Measurements from ENCODE around the gene ACO2.

ACO2 gene

DNA sequence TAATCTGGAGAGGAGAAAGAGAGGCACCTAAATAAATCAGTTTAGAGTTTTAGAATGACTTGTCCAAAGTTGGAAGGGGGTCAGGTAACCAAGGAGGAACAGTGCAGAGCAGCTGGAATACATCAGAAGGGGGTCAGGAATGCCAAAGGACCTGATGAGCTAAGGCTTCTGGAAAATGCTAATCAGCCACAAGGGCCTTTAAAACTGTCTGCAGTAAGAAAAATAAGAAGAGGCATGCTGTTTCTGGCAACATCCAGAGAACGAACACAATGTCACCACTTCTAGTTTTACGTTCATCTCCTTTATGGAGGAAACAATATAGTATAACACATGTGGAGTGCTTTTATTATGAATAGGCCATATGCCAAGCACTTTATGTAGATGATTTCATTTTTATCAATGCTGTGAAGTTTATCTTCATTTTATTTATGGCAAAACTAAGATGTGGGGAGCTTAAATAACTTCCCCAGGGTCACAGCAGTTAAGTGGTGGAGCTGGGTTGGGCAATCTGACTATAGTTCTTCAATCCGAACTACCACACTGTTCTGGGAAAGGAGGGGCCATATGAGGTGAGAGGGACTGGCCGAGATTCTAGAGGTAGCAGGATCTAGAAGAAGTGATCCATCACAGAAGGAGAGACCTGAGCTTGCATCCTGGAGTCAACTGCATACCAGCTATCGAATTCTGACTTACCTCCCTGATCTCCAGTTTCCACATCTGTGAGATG is 22.6 kb downstream of the ACO2 start:
- no peak for DNase-seq

DNA sequence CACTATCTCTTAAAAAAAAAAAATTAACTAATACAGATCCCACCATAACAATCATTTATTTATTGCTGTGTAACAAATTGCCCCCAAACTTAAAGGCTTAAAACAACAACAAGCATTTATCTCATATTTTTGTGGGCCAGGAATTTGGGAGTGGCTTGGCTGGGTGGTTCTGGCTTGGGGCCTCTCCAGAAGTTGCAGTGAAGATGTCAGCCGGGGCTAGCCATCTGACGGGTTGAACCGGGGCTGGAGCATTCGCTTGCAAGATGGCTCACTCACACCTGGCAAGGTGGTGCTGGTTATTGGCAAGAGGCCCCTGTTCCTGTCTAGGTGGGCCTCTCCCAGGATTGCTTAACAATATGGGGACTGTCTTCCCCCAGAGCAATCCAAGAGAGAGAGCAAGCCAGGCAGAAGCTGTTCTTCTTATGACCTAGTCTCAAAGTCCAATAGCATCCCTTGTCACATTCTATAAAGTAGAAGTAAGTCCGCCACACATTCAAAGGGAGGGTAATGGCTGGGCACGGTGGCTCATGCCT is 29.5 kb downstream of the ACO2 start:
- no peak for DNase-seq

DNA sequence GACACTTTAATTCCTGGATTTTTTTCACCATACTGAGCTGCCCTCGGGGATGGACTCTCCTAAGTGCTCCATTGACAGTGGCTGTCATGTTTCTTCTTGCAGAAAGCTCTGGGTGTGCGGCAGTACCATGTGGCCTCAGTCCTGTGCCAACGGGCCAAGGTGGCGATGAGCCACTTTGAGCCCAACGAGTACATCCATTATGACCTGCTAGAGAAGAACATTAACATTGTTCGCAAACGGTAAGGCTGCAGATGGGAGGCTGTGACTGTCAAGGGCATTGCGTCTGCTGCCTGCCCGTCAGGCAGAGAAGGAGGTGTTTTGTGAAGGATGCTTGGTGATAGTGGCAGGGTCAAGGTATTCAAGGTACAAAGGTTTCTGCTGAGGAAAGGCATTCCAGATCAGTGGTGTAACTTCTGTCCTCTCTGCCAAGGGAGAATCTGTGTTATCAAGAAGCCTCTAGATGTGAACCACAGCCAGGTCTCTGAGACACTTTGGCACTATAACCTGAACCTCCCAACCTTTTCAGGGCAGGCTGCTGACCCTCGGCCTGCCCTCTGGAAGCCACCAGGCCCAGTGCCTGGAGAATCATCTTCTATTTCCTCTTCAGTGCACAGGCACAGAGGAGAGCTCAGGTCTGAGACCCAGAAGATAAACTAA is 30.8 kb downstream of the ACO2 start:
- DNase-seq, result no peak

DNA sequence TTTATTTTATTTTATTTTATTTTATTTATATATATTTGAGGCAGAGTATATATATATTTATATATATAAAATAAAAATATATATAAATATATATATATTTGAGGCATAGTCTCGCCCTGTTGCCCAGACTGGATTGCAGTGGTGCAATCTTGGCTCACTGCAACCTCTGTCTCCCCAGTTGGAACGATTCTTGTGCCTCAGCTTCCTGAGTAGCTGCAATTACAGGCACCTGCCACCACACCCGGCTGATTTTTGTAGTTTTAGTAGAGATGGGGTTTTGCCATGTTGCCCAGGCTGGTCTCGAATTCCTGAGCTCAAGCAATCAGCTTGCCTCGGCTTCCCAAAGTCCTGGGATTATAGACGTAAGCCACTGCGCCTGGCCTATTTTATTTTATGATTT is 31.4 kb downstream of the ACO2 start:
- no peak for DNase-seq

DNA sequence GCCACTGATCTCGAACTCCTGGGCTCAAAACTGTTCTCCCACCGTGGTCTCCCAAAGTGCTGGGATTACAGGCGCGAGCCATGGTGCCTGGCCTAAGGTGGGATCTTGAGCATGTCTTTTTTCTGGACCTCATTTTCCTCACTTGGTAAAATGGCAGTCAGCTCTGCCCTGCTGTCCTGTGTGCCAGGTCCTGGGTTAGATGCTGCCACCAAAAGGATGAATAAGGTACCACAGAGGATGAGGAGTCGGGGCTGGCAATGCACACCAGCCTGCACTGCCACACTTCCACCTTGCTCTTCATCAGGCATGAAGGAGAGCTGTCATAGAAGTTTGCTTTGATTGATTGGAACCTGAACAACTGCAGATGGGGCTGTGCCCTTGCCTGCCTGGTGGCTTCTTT is 32.3 kb downstream of the ACO2 start:
- DNase-seq, result no peak

DNA sequence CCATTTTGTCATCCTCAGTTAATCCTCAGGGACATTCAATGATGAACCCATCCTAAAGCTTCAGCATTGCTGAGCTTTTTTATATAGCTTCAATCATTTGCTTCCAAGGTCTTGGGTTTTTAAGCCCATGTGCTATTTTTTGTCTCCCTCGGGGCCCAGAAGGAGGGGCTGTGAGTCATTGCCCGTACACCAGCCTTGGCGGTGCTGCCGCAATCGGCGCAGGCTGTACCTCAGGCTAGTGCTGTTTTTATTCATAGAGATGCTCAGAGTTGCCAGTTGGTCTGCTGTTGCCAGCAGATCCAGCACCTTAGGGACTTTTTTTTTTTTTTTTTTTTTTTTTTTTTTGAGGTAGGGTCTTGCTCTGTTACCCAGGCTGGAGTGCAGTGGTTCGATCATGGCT is 35.5 kb downstream of the ACO2 start:
- no peak for DNase-seq

DNA sequence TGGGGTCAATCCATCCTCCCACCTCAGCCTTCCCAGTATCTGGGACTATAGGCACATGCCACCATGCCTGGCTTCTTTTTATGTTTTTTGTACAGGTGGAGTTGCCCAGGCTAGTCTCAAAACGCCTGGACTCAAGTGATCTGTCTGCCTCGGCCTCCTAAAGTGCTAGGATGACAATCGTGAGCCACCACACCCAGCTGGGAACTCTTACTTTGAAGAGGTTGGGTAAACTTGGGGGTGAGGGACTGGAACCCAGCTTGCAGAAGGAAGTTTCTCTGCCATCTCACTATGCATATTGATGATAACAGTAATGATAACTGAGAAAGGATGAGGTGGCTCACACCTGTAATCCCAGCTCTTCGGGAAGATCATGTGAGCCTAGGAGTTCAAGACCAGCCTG is 35.9 kb downstream of the ACO2 start:
- no peak for DNase-seq

DNA sequence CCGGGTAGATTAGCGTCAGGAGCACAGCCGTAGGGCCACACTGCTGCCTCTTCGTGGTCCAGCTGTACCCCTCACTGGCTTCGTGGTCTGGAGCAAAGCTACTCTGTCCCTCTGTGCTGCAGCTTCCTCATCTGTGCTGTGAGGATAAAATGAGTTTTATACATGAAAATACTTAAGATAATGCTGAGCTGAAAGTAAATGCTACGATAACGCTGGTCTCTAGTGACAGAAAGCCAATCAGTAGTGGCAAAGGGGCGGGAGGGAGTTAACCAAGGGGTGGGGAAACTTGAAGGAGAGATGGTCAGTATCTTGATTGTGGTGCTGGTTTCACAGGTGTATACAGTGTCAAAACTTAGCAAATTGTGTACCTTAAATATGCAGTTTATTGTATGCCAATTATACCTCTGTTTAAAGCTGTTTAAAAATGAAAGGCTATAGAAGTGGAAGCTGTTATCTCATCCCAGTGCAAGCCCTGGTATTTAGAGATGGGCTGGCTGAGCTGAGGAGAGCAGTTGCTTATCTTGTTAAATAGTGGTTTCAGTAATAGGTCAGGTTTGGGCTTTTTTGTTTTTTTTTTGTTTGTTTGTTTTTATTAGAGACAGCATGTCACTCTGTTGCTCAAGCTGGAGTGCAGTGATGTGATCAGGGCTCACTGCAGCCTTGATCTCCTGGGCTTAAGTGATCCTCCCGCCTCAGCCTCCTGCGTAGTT is 36.7 kb downstream of the ACO2 start:
- no peak for DNase-seq

DNA sequence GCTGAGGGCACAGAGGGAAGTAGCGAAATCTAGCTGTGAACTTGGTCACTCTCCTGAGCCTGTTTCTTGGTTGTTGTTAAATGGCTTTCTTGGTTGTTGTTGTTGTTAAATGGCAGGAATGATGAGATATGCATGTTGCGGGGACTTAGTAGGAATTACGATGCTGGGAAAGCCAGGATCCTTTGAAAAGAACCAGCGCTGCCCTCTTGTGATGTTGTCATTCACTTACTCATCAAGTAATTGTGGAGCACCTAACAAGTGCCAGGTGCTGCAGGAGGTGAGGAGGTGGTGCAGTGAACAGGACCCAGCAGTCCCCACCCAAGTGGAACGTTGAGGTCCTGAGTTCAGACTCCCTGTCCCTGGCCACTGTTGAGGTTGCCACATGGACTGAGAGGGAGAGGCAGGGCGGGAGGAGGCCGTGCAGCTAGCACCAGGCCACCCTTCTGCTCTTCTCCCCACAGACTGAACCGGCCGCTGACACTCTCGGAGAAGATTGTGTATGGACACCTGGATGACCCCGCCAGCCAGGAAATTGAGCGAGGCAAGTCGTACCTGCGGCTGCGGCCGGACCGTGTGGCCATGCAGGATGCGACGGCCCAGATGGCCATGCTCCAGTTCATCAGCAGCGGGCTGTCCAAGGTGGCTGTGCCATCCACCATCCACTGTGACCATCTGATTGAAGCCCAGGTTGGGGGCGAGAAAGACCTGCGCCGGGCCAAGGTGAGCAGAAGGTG is 38.6 kb downstream of the ACO2 start:
- no peak for DNase-seq

DNA sequence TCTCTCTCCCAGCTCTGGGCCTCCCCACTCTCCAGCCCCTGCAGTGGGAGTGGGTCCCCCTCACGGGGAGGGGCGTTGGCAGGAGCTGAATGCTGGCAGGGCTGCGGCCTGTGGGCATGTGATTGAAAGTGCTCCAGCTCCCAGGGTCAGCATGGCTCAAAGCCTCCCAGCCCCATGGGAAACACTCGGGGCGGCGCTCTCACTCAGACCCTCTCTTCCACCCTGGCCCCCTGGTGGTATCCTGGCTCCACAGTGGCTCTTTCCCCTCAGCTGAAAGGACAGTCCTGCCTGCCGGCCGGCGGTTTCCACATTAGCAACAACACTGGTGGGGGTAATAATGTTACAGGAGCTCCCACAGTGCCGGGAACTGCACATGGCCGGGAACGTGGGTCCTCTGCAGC is 39.9 kb downstream of the ACO2 start:
- no peak for DNase-seq

DNA sequence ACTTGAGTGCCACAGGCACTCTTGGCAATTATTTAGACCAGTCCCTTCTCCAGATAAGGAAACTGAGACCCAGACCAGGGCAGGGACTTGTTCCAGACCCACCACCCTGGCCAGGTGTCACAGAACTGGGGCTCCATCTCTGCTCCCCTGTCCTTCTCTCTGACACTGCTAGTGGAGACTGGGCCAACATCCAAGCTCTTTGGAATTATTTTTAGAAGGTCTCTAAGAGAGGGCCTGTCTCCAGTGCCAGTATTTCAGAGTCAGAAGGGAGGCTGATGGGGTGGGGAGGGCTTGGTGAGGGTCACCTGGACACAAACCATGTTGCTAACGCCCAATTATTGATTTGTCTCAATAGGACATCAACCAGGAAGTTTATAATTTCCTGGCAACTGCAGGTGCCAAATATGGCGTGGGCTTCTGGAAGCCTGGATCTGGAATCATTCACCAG is 42.6 kb downstream of the ACO2 start:
- no peak for DNase-seq

DNA sequence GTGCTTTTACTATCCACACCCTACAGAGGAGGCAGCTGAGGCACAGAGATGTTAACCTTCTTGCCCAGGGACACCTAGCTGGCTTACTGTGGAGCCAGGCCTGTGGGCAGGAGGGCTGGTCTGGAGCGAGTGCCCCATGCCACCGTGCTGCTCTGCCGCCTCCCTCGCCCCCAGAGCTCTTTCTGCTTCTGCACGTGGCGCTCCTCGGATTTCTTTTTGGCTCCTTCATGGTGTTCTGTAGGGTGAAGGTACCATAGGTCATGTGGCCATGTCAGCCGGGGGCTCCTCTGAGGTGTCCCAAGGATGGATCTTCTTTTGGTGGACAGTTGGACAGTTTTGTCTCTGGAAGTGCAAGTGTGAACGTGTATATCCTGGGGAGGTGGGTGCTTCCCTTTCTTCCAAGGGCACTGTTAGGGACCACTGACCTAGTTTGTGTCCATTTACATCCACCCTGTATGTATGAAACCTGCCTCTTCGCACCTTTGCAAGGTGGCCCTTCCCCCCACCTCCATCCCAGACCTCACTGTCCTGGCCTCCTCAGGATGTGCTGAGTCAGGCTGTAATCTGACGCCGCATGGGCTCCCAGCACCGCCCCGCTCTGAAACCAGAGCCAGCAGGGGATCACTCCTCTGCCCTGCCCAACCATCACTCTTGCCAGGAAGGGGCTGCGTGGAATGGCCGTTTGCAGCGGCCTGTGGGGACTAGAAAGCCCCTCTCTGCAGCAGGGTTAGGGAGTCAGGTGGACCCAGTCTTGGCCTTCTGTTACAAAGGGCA is 43.7 kb downstream of the ACO2 start:
- DNase-seq, result no peak

DNA sequence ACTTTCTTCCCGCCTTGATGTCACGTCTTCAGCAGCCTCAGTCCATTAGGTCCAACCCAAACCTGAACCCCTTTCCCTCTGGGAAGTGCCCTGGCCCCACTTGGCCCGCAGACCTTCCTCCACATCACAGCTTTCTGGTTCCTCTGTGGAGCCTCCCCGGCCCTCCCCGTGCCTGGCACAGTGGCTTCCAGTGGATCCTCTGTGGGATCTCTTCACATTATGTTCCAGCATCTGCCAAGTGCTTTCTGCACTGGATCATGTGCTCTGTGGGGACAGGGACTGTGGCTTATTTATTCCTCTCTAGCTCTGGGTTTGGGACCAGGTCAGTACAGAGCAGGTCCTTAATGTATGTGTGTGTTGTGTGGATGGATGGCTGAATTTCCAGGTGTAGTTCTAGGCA is 44.5 kb downstream of the ACO2 start:
- DNase-seq, result no peak

DNA sequence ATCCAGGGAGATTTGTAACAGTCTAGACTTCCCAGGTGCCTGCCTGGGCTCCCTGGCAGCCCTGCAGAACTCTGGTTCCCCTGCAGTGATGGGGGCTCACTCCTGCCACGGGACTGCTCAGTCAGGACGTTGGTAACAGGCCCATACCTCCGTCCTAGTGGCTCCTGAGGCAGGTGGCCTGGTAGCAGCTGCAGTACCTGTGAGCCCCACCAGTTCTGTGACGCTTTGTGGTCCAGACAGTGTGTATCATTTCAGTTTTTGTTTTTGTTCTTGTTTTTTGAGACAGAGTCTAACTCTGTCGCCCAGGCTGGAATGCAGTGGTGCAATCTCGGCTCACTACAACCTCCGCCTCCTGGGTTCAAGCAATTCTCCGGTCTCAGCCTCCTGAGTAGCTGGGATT is 47.5 kb downstream of the ACO2 start:
- no peak for DNase-seq

DNA sequence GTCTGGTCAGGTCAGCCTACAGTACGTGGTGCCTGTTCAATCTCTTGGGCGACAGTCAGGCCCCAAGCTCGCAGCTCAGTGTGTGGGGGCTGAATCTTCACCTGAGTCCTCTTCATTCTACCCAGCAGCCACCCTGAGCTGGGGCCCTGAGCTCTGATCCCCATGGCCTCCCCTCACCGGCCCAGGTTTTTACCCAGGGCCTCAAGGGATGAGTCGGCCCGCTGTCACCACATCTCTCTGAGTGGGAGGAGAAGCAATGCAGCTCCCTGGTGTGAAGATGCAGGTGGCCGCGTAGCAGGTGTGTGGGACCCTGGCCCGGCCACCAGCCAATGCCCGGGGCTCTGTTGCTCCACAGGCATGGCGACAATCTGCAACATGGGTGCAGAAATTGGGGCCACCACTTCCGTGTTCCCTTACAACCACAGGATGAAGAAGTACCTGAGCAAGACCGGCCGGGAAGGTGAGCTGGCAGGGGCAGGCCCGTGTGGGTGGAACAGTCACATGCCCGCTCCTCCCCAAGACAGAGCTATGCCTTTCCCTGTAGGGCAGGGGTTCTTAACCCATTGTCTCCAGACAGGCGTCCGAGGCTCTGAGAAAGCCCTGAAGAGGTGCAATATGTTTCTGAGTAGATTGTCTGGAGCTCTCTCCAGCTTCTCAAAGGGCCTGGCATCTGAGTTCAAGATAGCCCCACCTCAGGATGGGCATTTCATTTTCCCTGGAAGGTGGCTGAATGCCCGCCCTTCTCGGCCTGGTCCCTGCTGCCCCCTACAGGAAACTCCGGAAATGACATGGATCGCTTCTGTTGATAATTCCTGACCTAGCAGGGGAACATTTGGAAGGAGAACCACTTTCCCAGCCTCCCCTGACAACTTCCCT is 48.5 kb downstream of the ACO2 start:
- DNase-seq, result no peak

DNA sequence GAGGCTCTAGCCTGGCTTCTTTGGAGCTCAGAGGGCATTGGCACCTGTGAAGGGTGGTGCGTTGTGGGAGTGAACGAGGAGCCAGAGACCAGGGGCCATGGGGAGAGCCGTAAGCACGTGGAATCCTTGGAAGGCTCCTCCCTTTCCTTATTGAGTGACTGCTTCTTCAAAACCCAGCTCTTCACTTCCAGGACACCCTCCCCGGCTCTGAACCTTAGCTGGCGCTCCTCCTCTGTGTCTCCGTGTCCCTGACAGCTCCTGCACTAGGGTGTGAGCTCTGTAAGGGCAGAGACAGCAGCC is 49.1 kb downstream of the ACO2 start:
- DNase-seq, result no peak

DNA sequence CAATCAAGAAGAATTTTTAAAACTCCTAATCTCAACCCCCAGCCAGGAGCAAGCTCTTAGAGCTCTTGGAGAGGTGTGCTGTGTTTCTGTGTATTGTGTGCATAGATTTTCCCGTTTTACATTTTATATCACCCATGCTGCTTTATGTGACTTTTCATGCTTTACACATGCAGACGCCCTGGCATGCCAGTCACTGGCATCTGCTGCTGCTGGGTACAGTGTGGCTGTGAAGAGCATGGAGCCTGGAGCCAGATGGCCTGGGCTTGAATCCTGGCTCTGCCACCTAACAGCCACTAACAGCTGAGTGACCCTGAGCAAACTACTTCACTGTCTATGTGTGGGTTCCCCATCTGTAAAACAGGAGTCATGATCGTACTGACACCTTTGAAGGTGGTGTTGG is 52.2 kb downstream of the ACO2 start:
- no peak for DNase-seq

DNA sequence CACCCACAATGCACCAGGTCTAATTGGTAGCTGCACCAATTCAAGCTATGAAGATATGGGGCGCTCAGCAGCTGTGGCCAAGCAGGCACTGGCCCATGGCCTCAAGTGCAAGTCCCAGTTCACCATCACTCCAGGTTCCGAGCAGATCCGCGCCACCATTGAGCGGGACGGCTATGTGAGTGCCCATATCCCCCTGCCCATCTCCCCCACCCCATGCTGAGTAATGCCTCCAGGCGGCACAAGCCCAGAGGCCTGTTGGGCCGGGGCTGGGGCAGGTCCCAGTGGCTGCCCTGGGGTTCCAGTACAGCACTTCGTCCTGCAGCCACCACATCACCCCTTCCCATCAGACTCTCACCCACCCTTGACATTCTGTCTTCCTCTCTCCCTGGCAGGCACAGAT is 53.9 kb downstream of the ACO2 start:
- DNase-seq, result no peak

DNA sequence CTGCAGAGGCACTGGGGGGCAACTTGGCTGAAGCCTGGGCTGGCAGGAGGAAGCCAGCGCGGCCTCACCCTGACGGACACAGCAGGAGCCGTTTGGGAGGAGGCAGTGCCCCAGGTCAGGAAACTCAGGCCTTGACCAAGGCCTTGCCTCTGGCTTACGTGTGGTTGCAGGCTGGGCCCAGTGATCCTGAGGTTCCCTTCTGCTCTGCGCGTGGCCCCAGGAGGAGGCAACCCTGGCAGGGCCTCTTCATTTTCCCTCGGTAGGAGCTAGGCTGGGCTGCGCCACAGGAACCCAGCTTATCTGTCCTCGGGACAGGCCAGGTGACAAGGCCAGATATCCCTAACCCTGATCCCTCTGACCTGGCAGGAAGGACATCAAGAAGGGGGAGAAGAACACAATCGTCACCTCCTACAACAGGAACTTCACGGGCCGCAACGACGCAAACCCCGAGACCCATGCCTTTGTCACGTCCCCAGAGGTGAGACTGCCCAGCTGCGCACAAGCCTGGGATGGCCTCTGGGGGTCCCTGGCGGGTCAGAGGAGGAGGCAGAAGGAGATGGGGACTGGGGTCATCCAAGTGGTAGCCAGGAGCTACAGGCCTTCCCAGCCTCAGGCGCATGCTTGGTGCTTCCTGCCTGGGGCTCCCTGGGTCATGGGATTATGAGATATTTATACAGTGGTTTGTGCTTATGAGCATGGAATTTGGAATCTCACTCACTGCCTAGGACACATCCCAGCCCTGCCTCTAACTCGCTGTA is 54.7 kb downstream of the ACO2 start:
- no peak for DNase-seq

DNA sequence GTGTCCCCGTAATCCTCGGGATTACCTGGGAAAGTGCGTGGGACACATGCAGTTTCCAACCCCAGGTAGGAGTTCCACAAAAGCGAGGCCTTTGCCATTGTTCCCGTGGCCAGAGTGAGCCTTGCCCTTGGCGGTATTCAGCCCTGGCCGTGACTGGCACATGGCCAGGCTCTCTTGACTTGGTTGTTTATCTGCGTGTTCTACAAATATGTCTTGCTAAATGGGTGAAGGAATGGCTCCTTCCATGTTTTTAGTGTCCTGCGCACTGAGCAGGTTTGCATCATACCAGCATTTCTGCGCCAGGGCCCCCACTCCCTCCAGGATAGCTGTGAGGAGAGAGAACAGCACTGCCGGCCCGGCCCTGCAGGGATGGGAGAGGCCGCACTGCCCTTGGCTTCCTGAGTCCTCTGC is 55.3 kb downstream of the ACO2 start:
- DNase-seq, result no peak
